GM21529 (cell line): Measurements from ENCODE around the gene JPH2.

Source experiments
- ATAC-seq: cut with Tn5 transposase; IDR thresholded peaks from one replicate; pipeline ENCODE4 v1.9.1; 2021; ENCODE audit not compliant: unreplicated experiment

JPH2 gene

DNA sequence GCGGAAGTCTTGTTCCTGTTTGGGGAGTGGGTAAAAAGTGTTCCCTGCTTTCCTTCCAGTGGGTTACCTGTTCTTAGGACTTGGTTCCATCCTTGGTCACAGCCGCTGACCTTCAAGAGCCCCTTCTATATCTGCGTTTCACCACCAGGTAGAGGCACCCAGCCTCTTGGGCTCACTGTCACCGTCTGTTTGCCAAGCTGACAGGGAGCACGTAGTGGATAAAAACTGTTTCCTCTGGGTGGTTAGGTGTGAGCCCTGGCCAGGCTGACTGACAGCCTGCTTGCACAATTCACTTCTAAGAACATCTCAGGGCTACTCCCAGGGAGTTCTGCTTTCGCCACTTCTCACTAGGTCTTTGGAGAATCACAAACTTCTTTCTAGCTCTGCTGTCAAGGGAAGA, 1.8 kb upstream of the JPH2 start:
- ATAC-seq: no peak

DNA sequence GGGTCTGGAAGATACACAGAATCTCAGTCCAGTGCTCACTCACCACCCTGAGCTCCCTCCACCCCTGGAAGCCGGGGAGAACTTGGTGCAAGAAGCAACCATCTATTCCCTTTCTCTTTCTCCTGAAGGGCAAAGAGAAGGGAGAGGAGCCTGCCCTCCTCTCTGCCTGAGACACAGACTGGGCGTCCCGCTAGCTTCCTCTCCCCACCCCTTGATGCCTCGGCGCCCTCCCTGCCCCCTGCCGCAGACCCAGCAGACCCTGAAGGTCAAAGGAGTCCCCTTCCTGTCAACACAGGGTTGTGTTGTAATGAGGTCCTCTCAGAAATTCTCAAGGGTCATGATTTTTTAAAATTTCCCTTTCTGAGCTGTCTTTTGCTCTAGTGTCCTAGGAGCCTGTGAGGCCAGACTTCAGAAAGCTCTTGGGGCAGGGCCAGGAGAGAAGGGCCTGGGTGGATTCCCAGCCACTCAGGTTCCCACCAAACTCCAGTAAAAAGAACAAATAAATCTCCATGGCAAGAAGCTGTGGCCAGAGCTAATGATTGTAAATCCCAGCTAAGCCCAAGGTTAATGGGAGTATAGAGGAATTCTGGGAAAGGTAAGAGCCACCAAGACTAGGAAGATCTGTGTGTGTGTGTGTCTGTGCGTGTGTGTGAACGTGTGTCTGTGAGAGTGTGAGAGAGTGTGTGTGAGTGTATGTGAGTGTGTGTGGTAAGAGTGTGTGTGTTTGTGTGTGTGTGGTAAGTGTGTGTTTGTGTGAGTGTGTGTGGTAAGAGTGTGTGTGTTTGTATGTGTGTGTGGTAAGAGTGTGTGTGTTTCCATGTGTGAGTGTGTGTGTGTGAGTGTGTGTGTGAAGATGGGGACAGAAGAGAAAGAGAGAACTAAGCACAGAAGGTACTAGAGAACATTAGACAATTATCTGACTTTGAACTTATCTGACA, 1.1 kb upstream of the JPH2 start:
- no peak for ATAC-seq

GRCh38 chr20:44186674-44187053, 324 bp downstream of the JPH2 start:
- no peak for ATAC-seq

DNA sequence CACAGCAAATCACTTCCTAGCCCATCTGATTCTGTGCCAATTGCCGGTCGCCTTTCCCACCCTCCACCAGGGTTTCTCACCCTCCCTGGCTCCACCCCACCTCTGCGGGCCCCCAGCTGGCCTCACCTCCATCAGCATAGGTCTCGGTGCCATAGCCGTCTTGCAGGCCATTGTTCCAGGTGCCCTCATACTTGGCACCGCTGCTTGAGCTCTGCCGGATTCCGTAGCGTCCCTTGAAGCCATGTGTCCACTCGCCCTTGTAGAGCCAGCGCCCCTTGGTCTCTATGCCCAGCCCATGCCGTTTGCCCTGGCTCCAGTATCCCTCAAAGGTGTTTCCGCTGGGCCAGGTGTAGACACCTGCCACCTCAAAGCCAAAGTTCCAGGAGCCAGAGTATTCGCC, 787 bp downstream of the JPH2 start:
- ATAC-seq: no peak

- ATAC-seq: no peak
Observed at GRCh38 chr20:44185574-44185973, 1.4 kb downstream of the JPH2 start.

DNA sequence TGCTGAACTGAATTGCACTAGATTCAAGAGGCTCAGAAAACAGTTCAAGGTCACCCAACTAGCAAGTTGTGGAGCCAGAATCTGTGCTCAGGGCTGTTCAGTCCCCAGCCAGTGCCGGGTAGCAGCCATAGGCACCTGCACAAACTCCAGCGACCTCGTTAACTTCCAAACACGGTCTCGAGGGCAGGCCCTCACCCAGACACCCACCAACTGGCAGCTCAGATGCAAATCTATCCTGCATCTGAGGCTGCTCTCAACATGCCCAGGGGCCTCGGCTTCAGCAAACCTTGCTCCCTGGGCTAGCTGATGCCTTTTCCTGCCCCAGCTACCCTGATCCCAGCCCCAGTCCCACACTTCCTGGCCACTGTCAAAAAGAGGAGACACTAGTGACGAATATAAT, 3.7 kb downstream of the JPH2 start:
- ATAC-seq: no peak

GRCh38 chr20:44182863-44183262, 4.1 kb downstream of the JPH2 start:
- no peak for ATAC-seq

GRCh38 chr20:44182135-44182765, 4.7 kb downstream of the JPH2 start:
- ATAC-seq: no peak

DNA sequence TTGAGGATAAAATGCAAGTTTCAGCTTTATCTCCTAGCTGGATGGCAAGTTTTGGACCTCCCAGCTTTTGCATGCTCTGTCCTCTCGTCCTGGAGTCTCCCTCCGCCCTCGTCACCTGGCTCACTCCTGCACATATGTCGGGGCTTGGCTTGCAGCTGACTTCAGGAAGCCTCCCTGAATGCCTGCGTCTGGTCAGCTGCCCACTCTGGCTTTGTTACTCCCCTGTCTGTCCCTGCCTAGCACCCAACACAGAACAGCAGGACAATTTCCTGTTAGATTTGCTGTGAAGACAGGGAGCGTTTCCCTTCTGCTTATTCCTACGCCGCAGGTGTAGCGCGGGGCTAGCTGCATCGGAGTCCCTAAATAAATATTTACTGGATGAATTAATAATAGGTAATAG, 5.4 kb downstream of the JPH2 start:
- no peak for ATAC-seq

GRCh38 chr20:44180814-44181213, 6.2 kb downstream of the JPH2 start:
- ATAC-seq: no peak

GRCh38 chr20:44176833-44177534, 10.0 kb downstream of the JPH2 start:
- no peak for ATAC-seq

DNA sequence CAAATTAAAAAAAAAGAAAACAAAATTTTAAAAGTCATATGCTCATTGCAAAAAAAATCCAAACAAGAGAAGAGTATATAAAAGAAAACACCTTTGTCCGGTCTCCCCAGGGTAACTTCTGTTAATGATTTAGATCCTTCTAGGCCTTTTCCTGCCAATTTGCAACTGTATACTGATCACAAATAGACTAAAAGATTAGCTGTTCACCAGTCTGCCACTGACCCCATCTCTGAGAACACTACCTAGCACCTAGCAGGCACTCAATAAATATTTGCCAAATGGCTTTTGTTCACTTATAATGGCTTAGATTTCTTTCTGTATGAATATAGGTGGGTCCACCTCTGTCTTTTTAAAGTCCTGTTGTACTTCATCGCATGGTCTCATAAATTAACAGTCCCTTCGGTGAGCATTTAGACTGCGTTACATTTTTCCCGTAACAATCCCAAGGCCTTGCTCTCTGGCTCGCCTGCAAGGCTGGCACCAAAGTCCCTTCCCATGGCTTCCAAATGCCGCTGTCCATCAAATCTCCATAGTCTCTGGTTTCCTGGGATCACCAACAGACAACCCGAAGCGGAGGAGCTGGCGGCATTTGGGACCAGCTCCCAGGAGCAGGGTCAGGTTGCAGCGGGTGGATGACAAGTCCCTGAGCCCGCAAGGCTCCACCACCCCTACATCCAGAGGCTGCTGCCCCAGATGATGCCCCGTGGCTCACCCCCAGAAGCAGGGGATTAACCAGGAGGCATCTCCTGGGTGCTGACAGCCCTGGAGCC, 11.8 kb downstream of the JPH2 start:
- no peak for ATAC-seq

DNA sequence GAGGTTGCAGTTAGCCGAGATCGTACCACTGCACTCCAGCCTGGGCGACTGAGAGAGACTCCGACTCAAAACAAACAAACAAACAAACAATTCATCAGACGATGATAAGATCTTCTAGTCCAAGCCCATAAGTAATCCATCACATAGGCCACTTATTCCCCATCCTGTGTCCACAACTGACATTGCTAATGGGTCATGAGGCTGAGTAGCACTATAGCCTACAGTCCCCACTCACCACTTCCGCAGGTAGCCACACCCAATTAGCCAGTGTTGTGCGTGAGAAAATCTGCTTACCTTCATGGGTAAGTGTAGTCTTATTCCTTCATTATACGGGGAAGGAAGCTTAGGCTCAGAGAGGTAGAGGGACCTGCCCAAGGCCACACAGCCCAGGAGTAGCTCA, 13.1 kb downstream of the JPH2 start:
- ATAC-seq: no peak

- no peak for ATAC-seq
Observed at GRCh38 chr20:44173116-44173515, 13.9 kb downstream of the JPH2 start.

GRCh38 chr20:44172572-44172950, 14.4 kb downstream of the JPH2 start:
- no peak for ATAC-seq

- ATAC-seq: no peak
Observed at GRCh38 chr20:44171775-44172571, 15.0 kb downstream of the JPH2 start.

- ATAC-seq: no peak
Observed at GRCh38 chr20:44170816-44171410, 16.1 kb downstream of the JPH2 start.

- no peak for ATAC-seq
Observed at GRCh38 chr20:44167736-44168135, 19.3 kb downstream of the JPH2 start.

DNA sequence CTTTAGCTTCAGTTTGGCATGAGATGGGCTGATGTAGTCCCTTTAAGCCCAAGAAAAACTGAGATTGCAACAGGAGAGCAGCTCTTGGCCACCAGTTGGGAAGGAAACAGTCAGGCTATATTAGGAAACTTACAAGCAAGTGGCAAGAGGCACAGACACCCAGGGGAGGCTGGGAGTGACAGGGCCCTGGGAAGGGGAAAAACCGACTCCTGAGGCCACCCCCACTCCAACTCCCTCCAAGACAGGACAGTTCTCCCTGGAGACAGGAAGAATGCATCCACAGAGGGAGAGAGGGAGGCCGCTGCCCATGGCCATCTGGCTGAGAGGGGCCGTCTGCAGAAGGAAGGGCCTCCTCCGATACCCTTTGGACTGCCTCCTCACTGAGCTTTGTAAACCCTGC, 20.5 kb downstream of the JPH2 start:
- ATAC-seq: no peak

DNA sequence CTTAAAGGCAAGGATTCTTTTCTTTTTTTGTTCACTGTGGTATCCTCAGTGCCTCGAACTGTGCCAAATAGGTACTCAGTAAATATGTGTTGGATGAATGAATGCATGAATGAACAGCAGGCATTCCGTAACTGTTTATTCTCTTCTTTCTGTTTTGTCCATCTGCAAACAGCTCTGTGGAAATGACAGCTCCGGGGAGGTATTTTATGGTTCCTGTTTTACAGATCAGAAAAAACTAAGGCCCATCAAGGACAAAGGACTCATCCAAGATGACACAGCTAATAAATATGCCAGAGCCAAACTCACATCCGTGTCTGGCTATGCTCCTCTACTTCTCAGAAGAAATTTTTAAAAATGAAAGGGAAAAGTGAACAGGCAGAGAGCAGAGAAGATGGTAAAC, 21.0 kb downstream of the JPH2 start:
- ATAC-seq: no peak
